ENCODE data around the gene C3orf22.

- TF ChIP-seq CTCF (conservative IDR thresholded peaks at IDR 0.05; ENCODE audit: low read length): no peak
- TF ChIP-seq EZH2phosphoT487 (IDR thresholded peaks at IDR 0.05; ENCODE audit: borderline replicate concordance, low read depth, low read length): no peak
Measured at GRCh38 chr3:126577261-126577660, 18.5 kb upstream of the C3orf22 start.
